Spleen (tissue), 11 donors: Measurements from ENCODE around the gene RHOBTB3. TPM values are rescaled to one million over a fixed set of nuclear protein-coding genes. Genes with fewer than 3 reads are reported as not detected.

Experiments used
- DNase-seq: peaks from one replicate; pipeline ENCODE4 v3.0.0-alpha.2; 2020
- H3K27ac ChIP-seq, 8 donors: fragments of 200-600 bp; sonication (generic) in 7 of 8; 1 replicate in 4 of 8; 2 replicates in 4 of 8; pipeline versions ENCODE4 v1.5.0 to v1.8.0; 2016 to 2021; ENCODE audit warnings: inconsistent platforms in 4 of 8, mild to moderate bottlenecking in 4 of 8, moderate library complexity in 1 of 8
- H3K27me3 ChIP-seq, 7 donors: fragments of 200-600 bp; sonication (generic) in 6 of 7; replicated peaks in 1 of 7; 1 replicate in 4 of 7; 2 replicates in 3 of 7; pipeline versions ENCODE4 v1.5.0 to v1.8.0; 2016 to 2021; ENCODE audit warnings: inconsistent platforms in 3 of 7, mild to moderate bottlenecking in 1 of 7
- H3K36me3 ChIP-seq, 6 donors: fragments of 200-600 bp; sonication (generic) in 5 of 6; 1 replicate in 4 of 6; 2 replicates in 2 of 6; pipeline versions ENCODE4 v1.5.0 to v1.8.0; 2016 to 2021; ENCODE audit warnings: inconsistent platforms in 2 of 6
- H3K4me1 ChIP-seq, 6 donors: fragments of 200-600 bp; sonication (generic) in 5 of 6; 1 replicate in 3 of 6; 2 replicates in 3 of 6; pipeline versions ENCODE4 v1.5.0 to v1.8.0; 2016 to 2021; ENCODE audit warnings: inconsistent platforms in 3 of 6
- H3K4me3 ChIP-seq, 8 donors: fragments of 200-600 bp; sonication (generic) in 7 of 8; 1 replicate in 4 of 8; 2 replicates in 4 of 8; pipeline versions ENCODE4 v1.5.0 to v1.8.0; 2016 to 2021; ENCODE audit warnings: inconsistent platforms in 4 of 8, mild to moderate bottlenecking in 4 of 8, moderate library complexity in 2 of 8
- H3K9me3 ChIP-seq, 8 donors: fragments of 200-600 bp; sonication (generic) in 7 of 8; 1 replicate in 4 of 8; 2 replicates in 4 of 8; pipeline versions ENCODE4 v1.5.0 to v1.8.0; 2016 to 2021; ENCODE audit warnings: inconsistent platforms in 4 of 8
- POLR2A ChIP-seq, 3 donors: fragments of 450-650 bp; IDR thresholded peaks; one replicate each; pipeline ENCODE4 v1.5.1; 2017; ENCODE audit warnings: antibody characterized with exemption in 3 of 3, mild to moderate bottlenecking in 1 of 3
- POLR2AphosphoS5 ChIP-seq, 3 donors: sonication (generic); formaldehyde crosslinking; IDR thresholded peaks; one replicate each; pipeline ENCODE4 v1.5.1; 2017; ENCODE audit warnings: antibody characterized with exemption in 3 of 3
- WGBS, 5 donors: extraction: QIAGEN DNeasy Blood & Tissue Kit in 3 of 5; methylation state at CpG; one replicate each; pipeline versions ENCODE4 v1.1.5 to v1.1.7; 2013 to 2018; 5-methylcytosine and 5-hydroxymethylcytosine counted together
- intact Hi-C: fragments of 100-400 bp; cut with DNase I; formaldehyde crosslinking; loops from one replicate; pipeline ENCODE4 v1.15.0; 2023; ENCODE audit warnings: low total_unique reads
- polyA plus RNA-seq, 3 donors: library from polyadenylated mRNA; stranded (reverse); fragments of 200-250 nt; gene quantifications; one replicate each; pipeline ENCODE4 v1.2.1, GENCODE V29; 2013
- total RNA-seq, 7 donors: library from RNA; depleted of rRNA in 3 of 7; stranded (reverse); fragments of >200 nt in 3 of 7; fragmentation: NEBNext Ultra II Directional in 4 of 7; extraction: Animal tissue kit (Norgen Biotek cat#: 25700) in 4 of 7; gene quantifications; one replicate each; pipeline versions ENCODE4 v1.1.0 to v1.2.1, GENCODE V29; 2016 to 2021
- TF ChIP-seq, protein P1 (sequence below), 11 experiments: fragments of 200-600 bp in 7 of 11; fragments of 450-650 bp in 4 of 11; sonication (generic) in 4 of 11; IDR thresholded peaks in 8 of 11; conservative IDR thresholded peaks in 3 of 11; 1 replicate in 7 of 11; 2 replicates in 4 of 11; pipeline versions ENCODE4 v1.4.0 to v1.8.0; 2016 to 2021; ENCODE audit warnings: antibody characterized with exemption in 11 of 11, inconsistent platforms in 4 of 11, mild to moderate bottlenecking in 1 of 11
- donor health status: healthy with polysubstance abuse.
- donor health status: DM: no; HTN: no; CAD: no; lungs with moderate emphysema.
- donor health status: DM: no; HTN: no; CAD: no.
- donor health status: Bipolar disorder and iron deficiency.
- donor health status: healthy.
- donor health status: DM: no; HTN: no; CAD: no.
- donor health status: DM: yes; HTN: yes; CAD: no.

Gene RHOBTB3
- total and polyA plus RNA-seq, 10 donors: 4.5 to 71.1 (median 38.4) TPM

- intact Hi-C loops: no loop called here
- peak overlapping the region in 5 of 8 donors; percentile 41 to 80 (median 58) for H3K27ac ChIP-seq
- H3K4me1 ChIP-seq: peaks cover 8 to 72% (median 45%) of the 10 kb centered on the region in 6 donors
- H3K36me3 ChIP-seq: no peaks in the 10 kb centered on the region
- H3K27me3 ChIP-seq: no peaks in the 10 kb centered on the region
- no peak for DNase-seq
- 29 to 60% (median 46%) methylated on average over 1 of the region's 1 CpG for WGBS, 5 donors
- H3K4me3 ChIP-seq: no peak overlapping the region
- H3K9me3 ChIP-seq: no peaks in the 10 kb centered on the region
- TF ChIP-seq POLR2A (IDR thresholded peaks at IDR 0.05) (no peak), POLR2AphosphoS5 (IDR thresholded peaks at IDR 0.05) (no peak)
- TF ChIP-seq, protein P1, sequence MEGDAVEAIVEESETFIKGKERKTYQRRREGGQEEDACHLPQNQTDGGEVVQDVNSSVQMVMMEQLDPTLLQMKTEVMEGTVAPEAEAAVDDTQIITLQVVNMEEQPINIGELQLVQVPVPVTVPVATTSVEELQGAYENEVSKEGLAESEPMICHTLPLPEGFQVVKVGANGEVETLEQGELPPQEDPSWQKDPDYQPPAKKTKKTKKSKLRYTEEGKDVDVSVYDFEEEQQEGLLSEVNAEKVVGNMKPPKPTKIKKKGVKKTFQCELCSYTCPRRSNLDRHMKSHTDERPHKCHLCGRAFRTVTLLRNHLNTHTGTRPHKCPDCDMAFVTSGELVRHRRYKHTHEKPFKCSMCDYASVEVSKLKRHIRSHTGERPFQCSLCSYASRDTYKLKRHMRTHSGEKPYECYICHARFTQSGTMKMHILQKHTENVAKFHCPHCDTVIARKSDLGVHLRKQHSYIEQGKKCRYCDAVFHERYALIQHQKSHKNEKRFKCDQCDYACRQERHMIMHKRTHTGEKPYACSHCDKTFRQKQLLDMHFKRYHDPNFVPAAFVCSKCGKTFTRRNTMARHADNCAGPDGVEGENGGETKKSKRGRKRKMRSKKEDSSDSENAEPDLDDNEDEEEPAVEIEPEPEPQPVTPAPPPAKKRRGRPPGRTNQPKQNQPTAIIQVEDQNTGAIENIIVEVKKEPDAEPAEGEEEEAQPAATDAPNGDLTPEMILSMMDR (IDR thresholded peaks at IDR 0.05 in 8 of 11, conservative IDR thresholded peaks at IDR 0.05 in 3 of 11): no peak
Observed at GRCh38 chr5:95840956-95841705, 110.0 kb downstream of the RHOBTB3 start.

- 70 to 87% (median 75%) methylated on average over 8 of the region's 8 CpGs for WGBS, 5 donors
Observed at GRCh38 chr5:95841914-95842812, 111.0 kb downstream of the RHOBTB3 start.

GRCh38 chr5:95842854-95843544 is 111.9 kb downstream of the RHOBTB3 start:
- H3K36me3 ChIP-seq: no peaks in the 10 kb centered on the region
- H3K9me3 ChIP-seq: no peaks in the 10 kb centered on the region
- no peaks in the 10 kb centered on the region for H3K27me3 ChIP-seq
- peak overlapping the region in 1 of 8 donors; percentile 22 for H3K4me3 ChIP-seq
- TF ChIP-seq, protein P1 (IDR thresholded peaks at IDR 0.05 in 8 of 11, conservative IDR thresholded peaks at IDR 0.05 in 3 of 11): peak in 8 of 11 experiments; percentile 26 to 50 (median 47)
- peak in 2 of 3 donors; percentile 50 to 66 for TF ChIP-seq POLR2AphosphoS5 (IDR thresholded peaks at IDR 0.05)
- TF ChIP-seq POLR2A (IDR thresholded peaks at IDR 0.05): no peak
- 14 to 29% (median 28%) methylated on average over 11 of the region's 11 CpGs for WGBS, 5 donors
- intact Hi-C loops: no loop called here
- H3K4me1 ChIP-seq: peaks cover 6 to 64% (median 35%) of the 10 kb centered on the region in 6 donors
- DNase-seq: peak; percentile 92
- peak overlapping the region in 7 of 8 donors; percentile 41 to 80 (median 64) for H3K27ac ChIP-seq

More at GRCh38 chr5:95841914-95842812, 111.0 kb downstream of the RHOBTB3 start:
- no peaks in the 10 kb centered on the region for H3K36me3 ChIP-seq
- H3K9me3 ChIP-seq: no peaks in the 10 kb centered on the region
- H3K4me3 ChIP-seq: no peak overlapping the region
- intact Hi-C loops: no loop called here
- H3K27me3 ChIP-seq: no peaks in the 10 kb centered on the region
- peak overlapping the region in 7 of 8 donors; percentile 22 to 80 (median 49) for H3K27ac ChIP-seq
- H3K4me1 ChIP-seq: peaks cover 6 to 67% (median 35%) of the 10 kb centered on the region in 6 donors
- no peak for TF ChIP-seq POLR2A (IDR thresholded peaks at IDR 0.05)
- no peak for DNase-seq

DNA sequence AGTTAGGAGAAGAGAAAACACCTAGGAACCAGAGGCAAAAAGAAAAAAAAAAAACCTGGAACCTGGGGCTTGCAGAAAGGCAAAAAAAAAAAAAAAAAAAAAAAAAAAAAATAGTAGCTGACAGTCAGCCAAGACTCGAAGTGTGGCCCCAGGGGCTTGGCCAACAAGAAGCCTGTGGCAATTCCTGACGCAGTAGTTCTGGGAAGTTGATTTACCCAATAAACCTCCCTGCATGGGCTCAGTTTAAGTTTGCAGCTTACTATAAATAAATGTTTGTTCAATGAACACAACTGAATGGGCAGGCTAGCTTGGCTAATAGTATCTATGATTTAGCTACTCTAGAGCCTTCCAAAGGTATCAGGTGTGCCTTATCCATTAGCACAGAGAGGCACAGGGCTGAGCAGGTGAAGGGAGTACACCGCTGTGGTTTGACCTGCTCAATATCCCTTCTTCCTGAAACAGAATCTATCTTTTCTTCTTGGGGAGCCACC is 112.6 kb downstream of the RHOBTB3 start:
- no peaks in the 10 kb centered on the region for H3K27me3 ChIP-seq
- WGBS, 5 donors: 46 to 74% (median 62%) methylated on average over 3 of the region's 3 CpGs
- TF ChIP-seq POLR2A (IDR thresholded peaks at IDR 0.05) (no peak), POLR2AphosphoS5 (IDR thresholded peaks at IDR 0.05) (no peak)
- TF ChIP-seq, protein P1 (IDR thresholded peaks at IDR 0.05 in 8 of 11, conservative IDR thresholded peaks at IDR 0.05 in 3 of 11): no peak

More for the DNA sequence above, 112.6 kb downstream of the RHOBTB3 start:
- Histone ChIP-seq H3K9me3 (no peaks in the 10 kb centered on the region), H3K27ac (peak overlapping the region in 6 of 8 donors; percentile 41 to 80 (median 68)), H3K36me3 (no peaks in the 10 kb centered on the region), H3K4me1 (peaks cover 6 to 57% (median 34%) of the 10 kb centered on the region in 6 donors), H3K4me3 (no peak overlapping the region)
- DNase-seq: no peak
- intact Hi-C loops: no loop called here
